Measurements from ENCODE around the gene RUFY4.
"Not testable (repeated sequence)": the region's sequence is repeated elsewhere in the genome, so short reads cannot be mapped to it uniquely, and the experiment has no call there.

Gene RUFY4

DNA sequence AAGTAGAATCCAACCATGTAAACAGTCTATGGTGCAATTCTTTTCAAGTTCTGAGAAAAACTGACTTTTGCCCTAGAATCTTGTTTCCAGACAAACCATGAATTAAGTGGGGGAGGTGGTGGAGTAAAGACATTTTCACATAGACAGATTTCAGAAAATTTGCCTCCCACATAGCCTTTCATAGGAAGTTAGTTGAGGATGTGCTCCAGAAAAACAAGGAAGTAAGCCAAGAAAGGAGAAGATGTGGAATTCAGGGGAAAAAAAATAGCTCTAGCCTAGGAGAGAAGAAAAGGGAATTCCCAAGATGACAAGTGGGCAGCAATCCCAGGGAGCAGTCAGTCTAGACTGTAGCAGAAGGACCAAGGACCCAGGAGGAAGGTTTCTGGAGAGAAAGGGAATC lies 17.4 kb downstream of the RUFY4 start:
- H3K4me3 ChIP-seq (ENCODE audit: low read length), result no peak overlapping the region
- no peak for DNase-seq (ENCODE audit: low read depth)
- TF ChIP-seq, protein P1, sequence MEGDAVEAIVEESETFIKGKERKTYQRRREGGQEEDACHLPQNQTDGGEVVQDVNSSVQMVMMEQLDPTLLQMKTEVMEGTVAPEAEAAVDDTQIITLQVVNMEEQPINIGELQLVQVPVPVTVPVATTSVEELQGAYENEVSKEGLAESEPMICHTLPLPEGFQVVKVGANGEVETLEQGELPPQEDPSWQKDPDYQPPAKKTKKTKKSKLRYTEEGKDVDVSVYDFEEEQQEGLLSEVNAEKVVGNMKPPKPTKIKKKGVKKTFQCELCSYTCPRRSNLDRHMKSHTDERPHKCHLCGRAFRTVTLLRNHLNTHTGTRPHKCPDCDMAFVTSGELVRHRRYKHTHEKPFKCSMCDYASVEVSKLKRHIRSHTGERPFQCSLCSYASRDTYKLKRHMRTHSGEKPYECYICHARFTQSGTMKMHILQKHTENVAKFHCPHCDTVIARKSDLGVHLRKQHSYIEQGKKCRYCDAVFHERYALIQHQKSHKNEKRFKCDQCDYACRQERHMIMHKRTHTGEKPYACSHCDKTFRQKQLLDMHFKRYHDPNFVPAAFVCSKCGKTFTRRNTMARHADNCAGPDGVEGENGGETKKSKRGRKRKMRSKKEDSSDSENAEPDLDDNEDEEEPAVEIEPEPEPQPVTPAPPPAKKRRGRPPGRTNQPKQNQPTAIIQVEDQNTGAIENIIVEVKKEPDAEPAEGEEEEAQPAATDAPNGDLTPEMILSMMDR (conservative IDR thresholded peaks at IDR 0.05; ENCODE audit: low read depth, low read length), result no peak

DNA sequence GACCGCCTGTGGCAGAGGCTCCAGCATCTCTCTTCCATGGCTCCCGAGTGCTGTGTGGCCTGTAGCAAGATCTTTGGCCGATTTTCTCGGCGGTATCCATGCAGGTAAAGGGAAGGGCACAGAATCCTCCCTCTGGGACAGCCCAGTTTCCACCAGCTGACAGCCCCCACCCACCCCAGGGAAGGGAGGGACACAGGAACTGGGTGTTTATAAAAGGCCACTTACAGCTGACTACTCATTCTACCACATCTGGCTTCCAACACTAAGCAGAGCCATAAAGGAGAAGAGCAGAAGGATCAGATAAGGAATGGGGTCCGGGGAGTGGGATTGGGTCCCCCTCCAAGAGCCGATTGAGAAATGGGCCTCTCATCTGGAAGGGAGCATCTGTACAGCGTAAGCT lies 20.2 kb downstream of the RUFY4 start:
- DNase-seq (ENCODE audit: low read depth), result no peak
- TF ChIP-seq, protein P1 (conservative IDR thresholded peaks at IDR 0.05; ENCODE audit: low read depth, low read length), result no peak
- H3K4me3 ChIP-seq (ENCODE audit: low read length), result no peak overlapping the region

DNA sequence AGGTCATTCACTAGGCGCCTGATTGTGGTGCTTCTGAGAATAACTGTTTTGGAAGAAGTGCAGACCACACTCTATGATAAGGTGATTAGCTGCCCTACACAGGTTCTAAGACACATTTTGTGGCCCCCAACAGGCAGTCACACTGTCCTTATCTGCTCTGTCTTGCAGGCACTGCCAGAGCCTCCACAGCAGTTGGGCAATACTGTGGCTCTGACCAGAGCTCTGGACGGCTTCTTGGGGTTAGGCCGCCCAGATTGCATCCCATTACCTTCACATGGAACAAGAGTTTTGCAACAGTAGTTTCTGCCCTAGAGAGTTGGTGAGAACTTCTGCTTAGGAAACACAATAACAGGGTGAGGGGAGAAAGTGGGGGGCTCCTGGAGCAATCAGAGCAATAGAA lies 22.7 kb downstream of the RUFY4 start:
- TF ChIP-seq, protein P1 (conservative IDR thresholded peaks at IDR 0.05; ENCODE audit: low read depth, low read length), result no peak
- DNase-seq (ENCODE audit: low read depth), result no peak

DNA sequence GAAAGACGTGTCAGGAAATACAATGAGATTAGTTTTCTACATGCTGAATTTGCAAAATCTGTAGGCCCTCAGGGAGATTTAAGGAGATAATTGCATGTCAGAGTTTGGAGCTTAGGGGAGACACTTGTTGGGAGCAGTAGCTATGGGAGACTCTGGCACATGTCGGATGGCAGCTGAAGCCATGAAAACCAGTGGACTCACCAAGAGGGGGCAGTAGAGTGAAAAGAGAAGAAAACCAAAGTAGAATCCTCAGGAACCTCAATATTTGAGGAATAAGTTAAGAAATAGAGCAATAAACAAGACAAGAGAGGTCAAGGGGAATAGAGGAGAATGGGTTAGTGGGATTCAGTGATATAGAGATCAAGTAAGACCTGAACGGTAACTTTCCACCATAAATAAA lies 24.8 kb downstream of the RUFY4 start:
- TF ChIP-seq, protein P1 (conservative IDR thresholded peaks at IDR 0.05; ENCODE audit: low read depth, low read length), result peak; percentile 24
- DNase-seq (ENCODE audit: low read depth), result no peak

More for the DNA sequence above, 22.7 kb downstream of the RUFY4 start:
- H3K4me3 ChIP-seq (ENCODE audit: low read length), result no peak overlapping the region

DNA sequence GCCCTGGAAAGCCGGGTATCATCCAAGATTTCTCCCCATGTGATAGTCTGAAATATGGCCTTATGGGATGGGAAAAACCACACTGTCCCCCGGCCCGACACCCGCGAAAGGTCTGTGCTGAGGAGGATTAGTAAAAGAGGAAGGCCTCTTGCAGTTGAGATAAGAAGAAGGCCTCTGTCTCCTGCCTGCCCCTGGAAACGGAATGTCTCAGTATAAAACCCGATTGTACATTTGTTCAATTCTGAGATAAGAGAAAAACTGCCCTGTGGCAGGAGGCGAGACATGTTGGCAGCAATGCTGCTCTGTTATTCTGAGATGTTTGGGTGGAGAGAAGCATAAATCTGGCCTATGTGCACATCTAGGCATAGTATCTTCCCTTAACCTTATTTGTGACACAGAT lies 26.8 kb downstream of the RUFY4 start:
- TF ChIP-seq, protein P1 (conservative IDR thresholded peaks at IDR 0.05; ENCODE audit: low read depth, low read length), result no peak
- H3K4me3 ChIP-seq (ENCODE audit: low read length), result no peak overlapping the region
- no peak for DNase-seq (ENCODE audit: low read depth)

More for the DNA sequence above, 24.8 kb downstream of the RUFY4 start:
- no peak overlapping the region for H3K4me3 ChIP-seq (ENCODE audit: low read length)

DNA sequence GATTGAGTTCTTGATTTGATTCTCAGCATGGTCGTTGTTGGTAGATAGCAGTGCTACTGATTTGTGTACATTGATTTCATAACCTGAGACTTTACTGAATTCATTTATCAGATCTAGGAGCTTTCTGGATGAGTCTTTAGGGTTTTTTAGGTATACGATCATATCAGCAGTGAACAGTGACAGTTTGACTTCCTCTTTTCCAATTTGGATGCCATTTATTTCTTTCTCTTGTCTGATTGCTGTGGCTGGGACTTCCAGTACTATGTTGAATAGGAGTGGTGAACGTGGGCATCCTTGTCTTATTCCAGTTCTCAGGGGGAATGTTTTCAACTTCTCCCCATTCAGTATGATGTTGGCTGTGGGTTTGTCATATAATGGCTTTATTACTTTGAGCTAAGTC lies 28.9 kb downstream of the RUFY4 start:
- DNase-seq (ENCODE audit: low read depth), result no peak
- TF ChIP-seq, protein P1 (conservative IDR thresholded peaks at IDR 0.05; ENCODE audit: low read depth, low read length), result no peak
- no peak overlapping the region for H3K4me3 ChIP-seq (ENCODE audit: low read length)

DNA sequence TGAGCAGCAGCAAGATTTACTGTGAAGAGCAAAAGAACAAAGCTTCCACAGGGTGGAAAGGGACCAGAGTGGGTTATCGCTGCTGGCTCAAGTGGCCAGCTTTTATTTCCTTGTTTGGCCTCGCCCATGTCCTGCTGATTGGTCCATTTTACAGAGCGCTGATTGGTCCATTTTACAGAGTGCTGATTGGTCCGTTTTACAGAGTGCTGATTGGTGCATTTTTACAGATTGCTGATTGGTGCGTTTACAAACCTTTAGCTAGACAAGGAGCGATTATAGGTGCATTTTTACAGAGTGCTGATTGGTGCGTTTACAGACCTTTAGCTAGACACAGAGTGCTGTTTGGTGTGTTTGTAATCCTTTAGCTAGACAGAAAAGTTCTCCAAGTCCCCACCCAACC lies 39.8 kb downstream of the RUFY4 start:
- H3K4me3 ChIP-seq (ENCODE audit: low read length); DNase-seq (ENCODE audit: low read depth): not testable (repeated sequence)

DNA sequence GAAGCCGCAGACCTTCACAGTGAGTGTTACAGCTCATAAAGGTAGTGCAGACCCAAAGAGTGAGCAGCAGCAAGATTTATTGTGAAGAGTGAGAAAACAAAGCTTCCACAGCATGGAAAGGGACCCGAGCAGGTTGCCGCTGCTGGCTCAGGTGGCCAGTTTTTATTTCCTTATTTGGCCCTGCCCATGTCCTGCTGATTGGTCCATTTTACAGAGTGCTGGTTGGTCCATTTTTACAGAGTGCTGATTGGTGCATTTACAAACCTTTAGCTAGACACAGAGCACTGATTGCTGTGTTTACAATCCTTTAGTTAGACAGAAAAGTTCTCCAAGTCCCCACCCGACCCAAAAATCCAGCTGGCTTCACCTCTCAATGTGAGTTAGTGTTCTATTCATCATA lies 52.7 kb downstream of the RUFY4 start:
- not testable (repeated sequence) for H3K4me3 ChIP-seq (ENCODE audit: low read length); DNase-seq (ENCODE audit: low read depth)

DNA sequence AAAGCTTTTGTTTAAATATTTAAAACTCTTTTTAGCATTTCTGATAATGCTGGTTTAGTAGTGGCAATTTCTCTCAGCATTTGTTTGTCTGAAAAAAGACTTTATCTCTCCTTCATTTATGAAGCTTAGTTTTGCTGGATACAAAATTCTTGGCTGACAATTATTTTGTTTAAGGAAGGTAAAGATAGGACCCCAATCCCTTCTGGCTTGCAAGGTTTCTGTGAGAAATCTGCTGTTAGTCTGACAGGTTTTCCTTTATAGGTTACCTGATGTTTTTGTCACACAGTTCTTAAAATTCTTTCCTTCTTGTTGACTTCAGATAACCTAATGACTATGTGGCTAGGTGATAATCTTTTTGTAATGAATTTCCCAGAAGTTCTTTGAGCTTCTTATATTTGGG lies 53.2 kb downstream of the RUFY4 start:
- not testable (repeated sequence) for H3K4me3 ChIP-seq (ENCODE audit: low read length); DNase-seq (ENCODE audit: low read depth)

Measured in retinal pigment epithelial cell (primary cell).